DOHH2 (cell line): Measurements from ENCODE around the gene DCTN5.

ENCODE experiments used
- H3F3A ChIP-seq: fragments of 200-600 bp; sonication (generic), shearing (Covaris generic); 2 replicates; pipeline ENCODE4 v1.6.0; 2016; ENCODE audit warnings: antibody characterized with exemption, mild to moderate bottlenecking; ENCODE audit not compliant: control insufficient read depth, insufficient read depth
- H3K27ac ChIP-seq: fragments of 200-600 bp; sonication (generic); 2 replicates; pipeline ENCODE4 v1.5.1; 2014; ENCODE audit warnings: low read depth, mild to moderate bottlenecking, low read length, moderate library complexity
- H3K27me3 ChIP-seq: fragments of 200-600 bp; sonication (generic); 2 replicates; pipeline ENCODE4 v1.6.1; 2014; ENCODE audit warnings: mild to moderate bottlenecking, low read length, mixed read lengths; ENCODE audit not compliant: control insufficient read depth
- H3K36me3 ChIP-seq: fragments of 200-600 bp; sonication (generic); 2 replicates; pipeline ENCODE4 v1.6.1; 2014; ENCODE audit warnings: mild to moderate bottlenecking, low read length, moderate library complexity, mixed read lengths; ENCODE audit not compliant: control insufficient read depth
- H3K4me1 ChIP-seq: fragments of 200-600 bp; sonication (generic); 2 replicates; pipeline ENCODE4 v1.6.1; 2014; ENCODE audit warnings: mild to moderate bottlenecking, low read length, mixed read lengths; ENCODE audit not compliant: control insufficient read depth
- H3K4me2 ChIP-seq: fragments of 200-600 bp; sonication (generic); 2 replicates; pipeline ENCODE4 v1.6.0; 2014; ENCODE audit warnings: mild to moderate bottlenecking, low read length, moderate library complexity
- H3K4me3 ChIP-seq: fragments of 200-600 bp; sonication (generic); 2 replicates; pipeline ENCODE4 v1.5.1; 2014; ENCODE audit warnings: mild to moderate bottlenecking, low read length, mixed read lengths
- H3K79me2 ChIP-seq: fragments of 200-600 bp; sonication (generic); 2 replicates; pipeline ENCODE4 v1.6.1; 2014; ENCODE audit warnings: mild to moderate bottlenecking, low read length, mixed read lengths; ENCODE audit not compliant: control insufficient read depth
- H3K9me2 ChIP-seq: fragments of 200-600 bp; sonication (generic); replicated peaks from 2 replicates; pipeline ENCODE4 v1.6.1; 2014; ENCODE audit warnings: mild to moderate bottlenecking, low read length, mixed read lengths; ENCODE audit not compliant: control insufficient read depth
- H3K9me3 ChIP-seq: fragments of 200-600 bp; sonication (generic); 2 replicates; pipeline ENCODE4 v1.6.1; 2014; ENCODE audit warnings: antibody characterized with exemption, low read length, mixed read lengths; ENCODE audit not compliant: control insufficient read depth, insufficient read depth
- H4K20me1 ChIP-seq: fragments of 200-600 bp; sonication (generic); 2 replicates; pipeline ENCODE4 v1.6.0; 2014; ENCODE audit warnings: low read depth, mild to moderate bottlenecking, antibody characterized with exemption, low read length, moderate library complexity; ENCODE audit not compliant: control insufficient read depth, insufficient read depth
- CTCF ChIP-seq: fragments of 200-600 bp; sonication (generic); IDR thresholded peaks from one replicate; pipeline ENCODE4 v1.5.1; 2014; ENCODE audit warnings: antibody characterized with exemption, mild to moderate bottlenecking, low read depth, low read length; ENCODE audit not compliant: poor library complexity, severe bottlenecking
- EZH2phosphoT487 ChIP-seq: fragments of 200-600 bp; sonication (generic); IDR thresholded peaks from 2 replicates; pipeline ENCODE4 v1.6.1; 2017; ENCODE audit warnings: borderline replicate concordance, mild to moderate bottlenecking, antibody characterized with exemption, low read length, moderate library complexity, mixed read lengths

Gene DCTN5

GRCh38 chr16:23640931-23641765 lies at the start of gene DCTN5, which contains the start of gene PALB2:
Gene DCTN5, plus strand, starts transcription at chr16:23641466. Its CDS starts 77 bp downstream, at chr16:23641543.
Gene PALB2, minus strand, starts transcription at chr16:23641310. Its CDS starts 153 bp downstream, at chr16:23641157.
- peak within 1 kb of the TSS; percentile 99 for H3K4me3 ChIP-seq
- peak within 1 kb of the TSS; percentile 91 for H3K4me2 ChIP-seq
- TF ChIP-seq EZH2phosphoT487 (no peak), CTCF (no peak)
- H3K4me1 ChIP-seq: peaks cover 17% of the 10 kb centered on the region
- H3K9me3 ChIP-seq: no peaks in the 10 kb centered on the region
- H3K9me2 ChIP-seq: no peaks in the 10 kb centered on the region
- H3K27me3 ChIP-seq: no peaks in the 10 kb centered on the region
- peaks cover 60% of the 10 kb centered on the region for H3K79me2 ChIP-seq
- peak within 1 kb of the TSS; percentile 62 for H3K27ac ChIP-seq
- 0 out of 2 replicates have a peak, but pooled peaks cover 3% of the 10 kb centered on the region for H3F3A ChIP-seq
- peaks cover 47% of the 10 kb centered on the region for H3K36me3 ChIP-seq
- H4K20me1 ChIP-seq: no peaks in the 10 kb centered on the region

GRCh38 chr16:23594186-23594585 lies 47.1 kb upstream of the DCTN5 start:
- Histone ChIP-seq H3K4me1 (peaks cover 25% of the 10 kb centered on the region), H3K27me3 (no peaks in the 10 kb centered on the region), H3K79me2 (peaks cover 68% of the 10 kb centered on the region), H3K36me3 (peaks cover 60% of the 10 kb centered on the region), H3K9me3 (no peaks in the 10 kb centered on the region), H3K9me2 (no peaks in the 10 kb centered on the region), H4K20me1 (peaks cover 18% of the 10 kb centered on the region; the same call in 1 of the 2 replicates), H3K27ac (no peak overlapping the region), H3K4me3 (no peak overlapping the region), H3F3A (peaks cover 9% of the 10 kb centered on the region), H3K4me2 (peak overlapping the region; percentile 74)
- TF ChIP-seq CTCF (no peak), EZH2phosphoT487 (no peak)

GRCh38 chr16:23595246-23595950 lies 45.9 kb upstream of the DCTN5 start:
- H3K4me3 ChIP-seq: peak overlapping the region; percentile 100
- peak overlapping the region; percentile 74 for H3K4me2 ChIP-seq
- H4K20me1 ChIP-seq: peaks cover 14% of the 10 kb centered on the region; the same call in 1 of the 2 replicates
- peaks cover 9% of the 10 kb centered on the region for H3F3A ChIP-seq
- H3K27me3 ChIP-seq: no peaks in the 10 kb centered on the region
- TF ChIP-seq EZH2phosphoT487: no peak
- no peak for TF ChIP-seq CTCF
- peaks cover 48% of the 10 kb centered on the region for H3K36me3 ChIP-seq
- H3K27ac ChIP-seq: peak overlapping the region; percentile 45
- no peaks in the 10 kb centered on the region for H3K9me2 ChIP-seq
- H3K9me3 ChIP-seq: no peaks in the 10 kb centered on the region
- H3K79me2 ChIP-seq: peaks cover 56% of the 10 kb centered on the region
- peaks cover 25% of the 10 kb centered on the region for H3K4me1 ChIP-seq
